Liver (tissue), 9 donors: ENCODE data around the gene MED25. TPM values are rescaled to one million over a fixed set of nuclear protein-coding genes. Genes with fewer than 3 reads are reported as not detected.

Source experiments
- DNase-seq: peaks from one replicate; pipeline ENCODE4 v3.0.0-alpha.2; 2017; ENCODE audit warnings: low spot score
- H3K27ac ChIP-seq, 2 donors: one replicate each; pipeline ENCODE4 v1.7.0; 2013; ENCODE audit warnings: inconsistent platforms in 2 of 2, low read length in 2 of 2, control low read depth in 1 of 2, low read depth in 1 of 2, mild to moderate bottlenecking in 1 of 2
- H3K27me3 ChIP-seq, 4 donors: one replicate each; pipeline versions ENCODE4 v1.6.1 to v1.7.0; 2013; ENCODE audit warnings: low read length in 3 of 4, inconsistent platforms in 1 of 4, mild to moderate bottlenecking in 1 of 4, moderate library complexity in 1 of 4; ENCODE audit not compliant: control insufficient read depth in 4 of 4, insufficient read depth in 4 of 4
- H3K36me3 ChIP-seq, 4 donors: one replicate each; pipeline versions ENCODE4 v1.6.1 to v1.7.0; 2013; ENCODE audit warnings: low read length in 3 of 4, mild to moderate bottlenecking in 3 of 4, low read depth in 1 of 4, moderate library complexity in 1 of 4; ENCODE audit not compliant: control insufficient read depth in 4 of 4, insufficient read depth in 3 of 4
- H3K4me1 ChIP-seq, 4 donors: one replicate each; pipeline versions ENCODE4 v1.6.1 to v1.7.0; 2013; ENCODE audit warnings: low read length in 3 of 4, mild to moderate bottlenecking in 3 of 4, moderate library complexity in 1 of 4; ENCODE audit not compliant: control insufficient read depth in 4 of 4, insufficient read depth in 4 of 4
- H3K4me3 ChIP-seq, 3 donors: one replicate each; pipeline versions ENCODE4 v1.6.1 to v1.7.0; 2013; ENCODE audit warnings: low read length in 3 of 3, control low read depth in 1 of 3, low read depth in 1 of 3, mild to moderate bottlenecking in 1 of 3
- H3K9ac ChIP-seq, 2 donors: one replicate each; pipeline ENCODE4 v1.7.0; 2013; ENCODE audit warnings: low read length in 2 of 2, mild to moderate bottlenecking in 2 of 2, moderate library complexity in 2 of 2, control low read depth in 1 of 2, low read depth in 1 of 2
- H3K9me3 ChIP-seq, 4 donors: one replicate each; pipeline versions ENCODE4 v1.6.1 to v1.7.0; 2013; ENCODE audit warnings: low read length in 3 of 4; ENCODE audit not compliant: control insufficient read depth in 4 of 4
- ATF3 ChIP-seq: IDR thresholded peaks from 2 replicates; pipeline ENCODE4 v1.6.1; 2016; ENCODE audit warnings: antibody characterized with exemption
- CTCF ChIP-seq: fragments of 150-350 bp; IDR thresholded peaks from 2 replicates; pipeline ENCODE4 v1.5.1; 2017; ENCODE audit warnings: improper control_type of control experiment, low read depth, low read length; ENCODE audit not compliant: missing input control
- EGR1 ChIP-seq, 2 donors: IDR thresholded peaks; 2 replicates each; pipeline ENCODE4 v1.6.1; 2016 to 2018; ENCODE audit warnings: antibody characterized with exemption in 2 of 2, low read depth in 2 of 2
- FOXA1 ChIP-seq: IDR thresholded peaks from 2 replicates; pipeline ENCODE4 v1.6.1; 2016; ENCODE audit warnings: antibody characterized with exemption
- FOXA2 ChIP-seq: IDR thresholded peaks from 2 replicates; pipeline ENCODE4 v1.6.1; 2016; ENCODE audit warnings: antibody characterized with exemption
- GABPA ChIP-seq, 2 donors: IDR thresholded peaks in 1 of 2; conservative IDR thresholded peaks in 1 of 2; 2 replicates each; pipeline ENCODE4 v1.6.1; 2016; ENCODE audit warnings: antibody characterized with exemption in 2 of 2, mild to moderate bottlenecking in 1 of 2, moderate library complexity in 1 of 2
- HNF4A ChIP-seq, 2 donors: conservative IDR thresholded peaks; 2 replicates each; pipeline ENCODE4 v1.6.1; 2016; ENCODE audit warnings: antibody characterized with exemption in 2 of 2, mild to moderate bottlenecking in 2 of 2
- HNF4G ChIP-seq: IDR thresholded peaks from 2 replicates; pipeline ENCODE4 v1.6.1; 2016; ENCODE audit warnings: antibody characterized with exemption
- JUND ChIP-seq, 2 donors: IDR thresholded peaks; 2 replicates each; pipeline ENCODE4 v1.6.1; 2016; ENCODE audit warnings: antibody characterized with exemption in 2 of 2
- NR2F2 ChIP-seq: IDR thresholded peaks from 2 replicates; pipeline ENCODE4 v1.6.1; 2016; ENCODE audit warnings: antibody characterized with exemption
- RAD21 ChIP-seq, 2 donors: IDR thresholded peaks; 2 replicates each; pipeline ENCODE4 v1.6.1; 2016; ENCODE audit warnings: antibody characterized with exemption in 2 of 2, mild to moderate bottlenecking in 2 of 2
- REST ChIP-seq: IDR thresholded peaks from 2 replicates; pipeline ENCODE4 v1.6.1; 2016; ENCODE audit warnings: antibody characterized with exemption, mild to moderate bottlenecking
- RXRA ChIP-seq, 2 donors: IDR thresholded peaks; 2 replicates each; pipeline ENCODE4 v1.6.1; 2017 to 2018; ENCODE audit warnings: antibody characterized with exemption in 2 of 2, mild to moderate bottlenecking in 1 of 2
- SP1 ChIP-seq: IDR thresholded peaks from 2 replicates; pipeline ENCODE4 v1.6.1; 2018; ENCODE audit warnings: antibody characterized with exemption, mild to moderate bottlenecking
- TAF1 ChIP-seq: conservative IDR thresholded peaks from 2 replicates; pipeline ENCODE4 v1.6.1; 2016; ENCODE audit warnings: antibody characterized with exemption, mild to moderate bottlenecking
- YY1 ChIP-seq: IDR thresholded peaks from 2 replicates; pipeline ENCODE4 v1.6.1; 2016; ENCODE audit warnings: antibody characterized with exemption, mild to moderate bottlenecking
- ZBTB33 ChIP-seq: IDR thresholded peaks from 2 replicates; pipeline ENCODE4 v1.6.1; 2016; ENCODE audit warnings: antibody characterized with exemption
- WGBS: extraction: QIAGEN DNeasy Blood & Tissue Kit; methylation state at CpG from one replicate; pipeline ENCODE4 v1.1.7; 2013; 5-methylcytosine and 5-hydroxymethylcytosine counted together
- polyA plus RNA-seq, 2 donors: library from polyadenylated mRNA; stranded (reverse) in 1 of 2; unstranded in 1 of 2; fragments of 200-250 nt in 1 of 2; fragments of >200 nt in 1 of 2; fragmentation: Nextera tagmentation in 1 of 2; extraction: Ambion mirVana in 1 of 2; gene quantifications; one replicate each; pipeline versions ENCODE4 v1.2.1 to v1.2.3, GENCODE V29; 2013 to 2015
- total RNA-seq, 2 donors: library from RNA; depleted of rRNA; stranded (reverse); fragments of >200 nt; gene quantifications; one replicate each; pipeline ENCODE4 v1.2.3, GENCODE V29; 2014
- TF ChIP-seq, protein P1 (sequence below): IDR thresholded peaks from 2 replicates; pipeline ENCODE4 v1.6.1; 2016; ENCODE audit warnings: antibody characterized with exemption
- donor health status: healthy.
- donor health status: healthy.
- donor health status: healthy.
- donor health status: healthy.
- donor health status: healthy.

MED25 gene
- total and polyA plus RNA-seq, 4 donors: 4.7 to 24.1 (median 9.6) TPM

DNA sequence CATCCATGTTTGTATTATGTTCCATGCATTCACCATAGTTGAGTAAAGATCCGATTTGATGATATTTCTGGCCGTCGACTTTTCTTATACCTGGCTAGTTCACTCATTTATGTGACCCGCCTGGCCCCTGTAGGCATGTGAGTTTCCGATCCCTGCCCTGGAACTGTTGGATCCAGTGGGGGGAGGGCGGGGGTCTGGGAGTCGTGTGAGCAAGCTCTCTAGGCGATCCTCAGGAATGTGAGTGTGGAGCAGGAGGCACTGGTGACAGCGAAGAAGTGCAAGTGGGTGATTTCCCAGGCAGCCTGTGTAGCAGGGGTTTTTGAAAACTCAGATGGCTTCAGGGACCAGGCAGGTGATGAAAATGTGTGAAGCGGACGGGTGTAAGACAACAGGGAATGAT is 22.2 kb downstream of the MED25 start:
- Histone ChIP-seq H3K36me3 (peaks cover 4 to 23% (median 11%) of the 10 kb centered on the region in 4 donors), H3K4me3 (no peak overlapping the region), H3K27me3 (no peaks in the 10 kb centered on the region), H3K27ac (no peak overlapping the region), H3K9ac (no peak overlapping the region), H3K4me1 (no peaks in the 10 kb centered on the region), H3K9me3 (no peaks in the 10 kb centered on the region)
- DNase-seq: no peak
- whole genome bisulfite sequencing: 91% methylated on average over 11 of the region's 11 CpGs
- TF ChIP-seq ATF3 (no peak), REST (no peak), FOXA2 (no peak), GABPA (IDR thresholded peaks at IDR 0.05 in 1 of 2, conservative IDR thresholded peaks at IDR 0.05 in 1 of 2) (no peak), RXRA (IDR thresholded peaks at IDR 0.05) (no peak), RAD21 (IDR thresholded peaks at IDR 0.05) (no peak), ZBTB33 (no peak), FOXA1 (no peak)

GRCh38 chr19:49840736-49841249 is 22.7 kb downstream of the MED25 start:
- 94% methylated on average over 17 of the region's 17 CpGs for WGBS
- TF ChIP-seq HNF4A (conservative IDR thresholded peaks at IDR 0.05) (no peak), ATF3 (no peak), GABPA (IDR thresholded peaks at IDR 0.05 in 1 of 2, conservative IDR thresholded peaks at IDR 0.05 in 1 of 2) (no peak), RXRA (IDR thresholded peaks at IDR 0.05) (no peak), JUND (IDR thresholded peaks at IDR 0.05) (no peak), EGR1 (IDR thresholded peaks at IDR 0.05; ENCODE audit: low read depth in 2 of 2) (no peak), TAF1 (no peak), HNF4G (no peak), SP1 (no peak), YY1 (no peak), FOXA1 (no peak), CTCF (no peak), ZBTB33 (no peak), NR2F2 (no peak), RAD21 (IDR thresholded peaks at IDR 0.05) (no peak), FOXA2 (no peak)
- TF ChIP-seq, protein P1, sequence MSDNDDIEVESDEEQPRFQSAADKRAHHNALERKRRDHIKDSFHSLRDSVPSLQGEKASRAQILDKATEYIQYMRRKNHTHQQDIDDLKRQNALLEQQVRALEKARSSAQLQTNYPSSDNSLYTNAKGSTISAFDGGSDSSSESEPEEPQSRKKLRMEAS: no peak
- H3K27me3 ChIP-seq: no peaks in the 10 kb centered on the region
- no peaks in the 10 kb centered on the region for H3K9me3 ChIP-seq
- H3K4me1 ChIP-seq: no peaks in the 10 kb centered on the region
- H3K27ac ChIP-seq: no peak overlapping the region
- H3K9ac ChIP-seq: no peak overlapping the region
- no peak overlapping the region for H3K4me3 ChIP-seq
- peaks cover 4 to 23% (median 10%) of the 10 kb centered on the region in 4 donors for H3K36me3 ChIP-seq
- DNase-seq: no peak
